ENCODE data around the gene CALR3.
"Not testable (repeated sequence)": the region's sequence is repeated elsewhere in the genome, so short reads cannot be mapped to it uniquely, and the experiment has no call there.

The CALR3 gene

DNA sequence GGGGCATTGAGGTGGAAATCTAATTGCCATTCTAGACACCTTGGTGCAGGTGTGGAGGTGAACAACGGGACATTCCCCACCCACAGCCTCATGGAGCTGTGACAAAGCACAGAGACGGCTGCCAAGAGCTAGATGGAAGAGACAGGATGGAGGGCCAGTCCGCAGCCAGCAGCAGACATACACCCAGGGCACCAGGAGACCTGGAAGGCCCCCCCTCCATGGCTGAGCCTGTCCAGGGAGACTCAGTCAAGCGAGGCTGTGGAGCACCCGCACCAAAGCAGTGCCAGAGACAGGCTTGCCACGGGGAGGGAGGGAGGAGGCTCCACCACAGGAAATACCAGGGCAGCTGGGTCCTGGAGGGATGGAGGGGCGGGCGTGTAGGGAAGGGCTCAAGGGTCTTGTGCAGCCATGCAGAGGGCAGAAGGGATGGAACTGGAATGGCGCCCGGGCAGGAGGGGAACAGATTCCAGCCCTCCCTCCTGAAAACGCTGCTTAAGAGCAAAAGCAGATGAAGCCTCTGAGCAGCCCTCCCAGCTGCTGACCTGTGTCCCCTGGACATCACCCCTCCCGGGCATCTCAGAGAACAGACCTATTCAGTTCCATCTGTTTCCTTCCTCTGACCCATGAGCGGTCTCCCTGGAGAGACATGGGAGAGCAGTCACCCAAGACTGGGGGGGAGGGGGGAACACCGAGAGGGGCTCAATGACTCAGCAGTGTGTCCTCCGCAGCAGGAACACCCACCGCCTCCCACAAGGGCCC lies 38.6 kb downstream of the CALR3 start:
- Mint-ChIP-seq H3K36me3 (ENCODE audit: insufficient read depth) (peaks cover 2% of the 10 kb centered on the region), H3K27me3 (no peaks in the 10 kb centered on the region), H3K4me3 (peak overlapping the region; percentile 60), H3K4me1 (peaks cover 66% of the 10 kb centered on the region), H3K27ac (ENCODE audit: low read depth) (peak overlapping the region; percentile 74), H3K9me3 (no peaks in the 10 kb centered on the region)
- DNase-seq (ENCODE audit: low spot score in 2 of 2): no peak
- ATAC-seq (replicated peaks; ENCODE audit: extremely low read depth, poor library complexity, severe bottlenecking): no peak

DNA sequence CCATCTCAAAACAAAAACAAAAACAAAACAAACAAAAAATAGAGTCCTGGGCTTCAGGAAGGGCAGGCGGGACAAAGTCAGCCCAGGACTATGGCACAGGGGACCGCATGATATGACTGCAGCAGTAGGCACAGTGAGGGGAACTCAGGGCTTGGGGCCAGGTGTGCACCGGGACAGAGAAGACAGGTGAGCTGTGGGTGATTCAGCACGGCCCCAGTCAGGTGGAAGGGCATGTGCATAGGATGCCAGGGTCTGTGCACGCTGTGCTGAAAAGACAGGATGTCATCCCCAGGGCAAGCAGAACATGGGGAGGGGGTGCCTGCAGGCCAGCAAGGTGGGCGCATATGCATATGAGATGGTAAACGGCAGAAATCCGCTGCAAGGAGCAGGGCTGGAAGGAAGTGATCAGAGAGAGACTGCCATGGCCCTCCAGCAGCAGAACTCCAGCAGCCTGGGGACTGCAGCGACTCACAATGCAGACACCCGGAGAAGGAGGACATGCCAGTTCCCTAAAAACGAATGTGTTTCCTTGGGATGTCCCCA lies 39.2 kb downstream of the CALR3 start:
- Mint-ChIP-seq H3K4me3 (peak overlapping the region; percentile 60), H3K27me3 (no peaks in the 10 kb centered on the region), H3K4me1 (peaks cover 59% of the 10 kb centered on the region), H3K27ac (ENCODE audit: low read depth) (peak overlapping the region; percentile 74), H3K36me3 (ENCODE audit: insufficient read depth) (peaks cover 2% of the 10 kb centered on the region), H3K9me3 (no peaks in the 10 kb centered on the region)
- ATAC-seq (replicated peaks; ENCODE audit: extremely low read depth, poor library complexity, severe bottlenecking): no peak
- DNase-seq (ENCODE audit: low spot score in 2 of 2): no peak

GRCh38 chr19:16455489-16455888 lies 40.5 kb downstream of the CALR3 start:
- Mint-ChIP-seq H3K36me3 (ENCODE audit: insufficient read depth) (peaks cover under 1% of the 10 kb centered on the region), H3K27ac (ENCODE audit: low read depth) (peak overlapping the region; percentile 41), H3K27me3 (no peaks in the 10 kb centered on the region), H3K9me3 (no peaks in the 10 kb centered on the region), H3K4me1 (peaks cover 59% of the 10 kb centered on the region), H3K4me3 (no peak overlapping the region)
- DNase-seq (ENCODE audit: low spot score in 2 of 2): no peak
- ATAC-seq (replicated peaks; ENCODE audit: extremely low read depth, poor library complexity, severe bottlenecking): no peak

DNA sequence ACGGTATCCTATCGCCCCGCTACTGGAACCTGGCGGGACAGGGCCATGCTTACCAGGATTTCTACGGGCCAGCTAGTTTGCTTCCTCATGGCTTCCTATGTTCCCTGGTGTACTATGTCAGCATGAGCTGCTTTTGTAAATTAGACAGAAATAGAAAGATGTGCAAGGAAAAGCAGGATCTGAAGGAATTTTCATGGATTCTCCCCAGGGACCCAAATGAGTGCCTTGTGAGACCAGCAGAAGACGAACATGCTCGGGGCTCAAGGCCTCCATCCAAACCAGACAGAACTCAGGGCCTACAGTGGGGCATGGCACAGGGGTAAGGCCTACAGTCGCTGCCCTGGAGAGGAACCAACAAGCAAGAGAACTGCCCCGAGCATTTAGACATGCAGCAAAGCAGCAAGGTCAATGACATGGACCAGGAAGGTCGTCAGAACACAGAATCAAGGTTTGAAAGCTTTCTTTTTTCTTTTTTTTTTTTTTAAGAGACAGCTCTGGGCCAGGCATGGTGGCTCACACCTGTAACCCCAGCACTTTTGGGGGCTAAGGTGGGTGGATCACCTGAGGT lies 41.5 kb downstream of the CALR3 start:
- Mint-ChIP-seq H3K27ac (ENCODE audit: low read depth) (peak overlapping the region; percentile 70), H3K36me3 (ENCODE audit: insufficient read depth) (peaks cover 2% of the 10 kb centered on the region), H3K4me3 (no peak overlapping the region), H3K27me3 (no peaks in the 10 kb centered on the region), H3K4me1 (peaks cover 60% of the 10 kb centered on the region), H3K9me3 (peaks cover 4% of the 10 kb centered on the region)
- ATAC-seq (replicated peaks; ENCODE audit: extremely low read depth, poor library complexity, severe bottlenecking) (no peak), DNase-seq (ENCODE audit: low spot score in 2 of 2) (no peak)

DNA sequence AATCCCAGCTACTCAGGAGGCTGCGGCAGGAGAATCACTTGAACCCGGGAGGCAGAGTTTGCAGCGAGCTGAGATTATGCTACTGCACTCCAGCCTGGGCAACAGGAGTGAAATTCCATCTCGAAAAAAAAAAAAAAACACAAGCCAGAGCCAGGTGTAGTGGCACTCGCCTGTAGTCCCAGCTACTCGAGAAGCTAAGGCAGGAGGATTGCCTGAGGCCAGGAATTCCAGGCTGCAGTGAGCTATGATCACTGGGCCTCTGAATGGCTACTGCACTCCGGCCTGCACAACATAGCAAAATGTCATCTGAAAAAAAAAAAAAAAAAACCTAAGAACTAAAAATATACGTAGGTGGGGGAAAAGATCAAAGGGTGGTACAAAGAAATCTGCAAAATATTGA lies 43.6 kb downstream of the CALR3 start:
- ATAC-seq (replicated peaks; ENCODE audit: extremely low read depth, poor library complexity, severe bottlenecking) (no peak), DNase-seq (ENCODE audit: low spot score in 2 of 2) (no peak)
- H3K27me3 Mint-ChIP-seq: no peaks in the 10 kb centered on the region
- H3K36me3 Mint-ChIP-seq (ENCODE audit: insufficient read depth): peaks cover 4% of the 10 kb centered on the region
- peaks cover 4% of the 10 kb centered on the region for H3K9me3 Mint-ChIP-seq
- H3K27ac Mint-ChIP-seq (ENCODE audit: low read depth): no peak overlapping the region
- no peak overlapping the region for H3K4me3 Mint-ChIP-seq
- H3K4me1 Mint-ChIP-seq: peaks cover 59% of the 10 kb centered on the region

- Mint-ChIP-seq H3K36me3 (ENCODE audit: insufficient read depth) (peaks cover 11% of the 10 kb centered on the region), H3K9me3 (peaks cover 4% of the 10 kb centered on the region), H3K27ac (ENCODE audit: low read depth) (peak overlapping the region; percentile 94), H3K4me1 (peaks cover 65% of the 10 kb centered on the region), H3K4me3 (peak overlapping the region; percentile 68), H3K27me3 (no peaks in the 10 kb centered on the region)
- ATAC-seq (replicated peaks; ENCODE audit: extremely low read depth, poor library complexity, severe bottlenecking) (peak; percentile 91), DNase-seq (ENCODE audit: low spot score in 2 of 2) (peak in 1 of 2 donors; percentile 59)
Measured at GRCh38 chr19:16449330-16449961, 46.5 kb downstream of the CALR3 start.

GRCh38 chr19:16448872-16449271 lies 47.1 kb downstream of the CALR3 start:
- not testable (repeated sequence) for H3K9me3 Mint-ChIP-seq; ATAC-seq (replicated peaks; ENCODE audit: extremely low read depth, poor library complexity, severe bottlenecking); DNase-seq (ENCODE audit: low spot score in 2 of 2); H3K27me3 Mint-ChIP-seq
- Mint-ChIP-seq H3K4me3 (peak overlapping the region; percentile 68), H3K4me1 (peaks cover 65% of the 10 kb centered on the region), H3K27ac (ENCODE audit: low read depth) (peak overlapping the region; percentile 94), H3K36me3 (ENCODE audit: insufficient read depth) (peaks cover 11% of the 10 kb centered on the region)

DNA sequence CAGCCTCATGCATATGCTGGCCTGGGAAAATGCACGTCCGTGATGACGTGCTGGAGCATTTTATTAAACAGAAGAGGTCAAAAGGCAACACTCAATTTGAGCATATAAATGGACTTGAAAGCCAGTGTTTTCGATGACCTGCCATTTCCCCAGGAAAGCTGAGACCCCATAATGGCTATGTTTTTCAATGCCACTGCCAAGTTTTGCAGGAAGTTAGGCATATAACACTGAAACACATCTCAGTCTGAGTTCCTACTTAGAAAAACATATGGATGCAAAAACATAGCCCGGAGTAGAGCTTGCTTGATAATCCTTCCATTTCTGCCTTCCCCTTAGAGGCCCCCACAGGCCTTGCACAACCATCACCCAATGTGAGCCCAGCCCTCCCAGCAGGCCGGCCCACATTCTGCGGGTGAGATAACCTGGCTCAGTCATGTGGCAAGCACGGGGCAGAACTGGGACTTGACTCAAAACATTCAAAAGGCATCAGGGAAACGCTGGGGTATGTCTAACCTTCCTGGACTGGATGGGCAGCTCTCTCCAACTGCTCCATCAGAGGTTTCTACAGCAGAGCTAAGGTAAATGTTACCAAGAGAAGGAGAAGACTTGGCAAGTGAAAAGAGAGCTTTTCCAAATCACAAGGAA lies 49.1 kb downstream of the CALR3 start:
- peak; percentile 34 to 50 for DNase-seq (ENCODE audit: low spot score in 2 of 2)
- peaks cover 65% of the 10 kb centered on the region for H3K4me1 Mint-ChIP-seq
- ATAC-seq (replicated peaks; ENCODE audit: extremely low read depth, poor library complexity, severe bottlenecking): peak; percentile 74
- peak overlapping the region; percentile 73 for H3K4me3 Mint-ChIP-seq
- H3K9me3 Mint-ChIP-seq: peaks cover 4% of the 10 kb centered on the region
- peaks cover 13% of the 10 kb centered on the region for H3K36me3 Mint-ChIP-seq (ENCODE audit: insufficient read depth)
- H3K27ac Mint-ChIP-seq (ENCODE audit: low read depth): peak overlapping the region; percentile 94
- H3K27me3 Mint-ChIP-seq: no peaks in the 10 kb centered on the region

- no peak for ATAC-seq (replicated peaks; ENCODE audit: extremely low read depth, poor library complexity, severe bottlenecking)
- no peak for DNase-seq (ENCODE audit: low spot score in 2 of 2)
- Mint-ChIP-seq H3K4me1 (peaks cover 63% of the 10 kb centered on the region), H3K27me3 (no peaks in the 10 kb centered on the region), H3K36me3 (ENCODE audit: insufficient read depth) (peaks cover 17% of the 10 kb centered on the region), H3K9me3 (peaks cover 4% of the 10 kb centered on the region), H3K27ac (ENCODE audit: low read depth) (no peak overlapping the region), H3K4me3 (no peak overlapping the region)
Measured at GRCh38 chr19:16446108-16446723, 49.8 kb downstream of the CALR3 start.

GRCh38 chr19:16445238-16446107 lies 50.5 kb downstream of the CALR3 start:
- H3K4me3 Mint-ChIP-seq: no peak overlapping the region
- H3K27me3 Mint-ChIP-seq: no peaks in the 10 kb centered on the region
- peaks cover 4% of the 10 kb centered on the region for H3K9me3 Mint-ChIP-seq
- peaks cover 60% of the 10 kb centered on the region for H3K4me1 Mint-ChIP-seq
- ATAC-seq (replicated peaks; ENCODE audit: extremely low read depth, poor library complexity, severe bottlenecking): no peak
- peak overlapping the region; percentile 70 for H3K27ac Mint-ChIP-seq (ENCODE audit: low read depth)
- no peak for DNase-seq (ENCODE audit: low spot score in 2 of 2)
- peaks cover 22% of the 10 kb centered on the region for H3K36me3 Mint-ChIP-seq (ENCODE audit: insufficient read depth)

- peak overlapping the region; percentile 70 for H3K27ac Mint-ChIP-seq (ENCODE audit: low read depth)
- H3K4me1 Mint-ChIP-seq: peaks cover 52% of the 10 kb centered on the region
- DNase-seq (ENCODE audit: low spot score in 2 of 2): no peak
Measured at GRCh38 chr19:16444269-16444600, 51.7 kb downstream of the CALR3 start.

More at GRCh38 chr19:16444269-16444600, 51.7 kb downstream of the CALR3 start:
- no peaks in the 10 kb centered on the region for H3K9me3 Mint-ChIP-seq
- H3K4me3 Mint-ChIP-seq: no peak overlapping the region
- H3K36me3 Mint-ChIP-seq (ENCODE audit: insufficient read depth): peaks cover 20% of the 10 kb centered on the region
- no peak for ATAC-seq (replicated peaks; ENCODE audit: extremely low read depth, poor library complexity, severe bottlenecking)
- H3K27me3 Mint-ChIP-seq: no peaks in the 10 kb centered on the region

Data from central memory CD8-positive, alpha-beta T cell (primary cell).